Measurements from ENCODE around the gene PLPP7.

DNA sequence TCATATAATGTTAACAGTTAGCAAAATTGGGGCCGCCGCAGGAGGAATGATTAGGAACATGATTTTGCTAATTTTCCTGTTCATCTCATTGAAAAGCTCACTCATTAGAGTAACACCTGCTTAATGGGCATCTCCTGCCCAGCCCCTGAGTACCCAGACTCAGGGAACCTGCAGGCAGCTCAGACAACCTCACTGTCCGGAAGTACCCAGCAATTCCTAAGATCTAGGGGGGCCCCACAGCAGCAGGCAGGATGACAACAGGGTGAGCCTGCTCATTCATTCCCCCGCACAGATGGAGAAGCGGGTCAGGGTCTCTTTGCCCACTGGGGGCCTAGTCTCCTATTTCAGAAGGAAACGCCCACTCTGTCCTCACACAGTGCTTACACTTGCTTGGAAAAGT lies 25.8 kb upstream of the PLPP7 start:
- no peak for TF ChIP-seq POLR2A (IDR thresholded peaks at IDR 0.05)
- TF ChIP-seq, protein P1, sequence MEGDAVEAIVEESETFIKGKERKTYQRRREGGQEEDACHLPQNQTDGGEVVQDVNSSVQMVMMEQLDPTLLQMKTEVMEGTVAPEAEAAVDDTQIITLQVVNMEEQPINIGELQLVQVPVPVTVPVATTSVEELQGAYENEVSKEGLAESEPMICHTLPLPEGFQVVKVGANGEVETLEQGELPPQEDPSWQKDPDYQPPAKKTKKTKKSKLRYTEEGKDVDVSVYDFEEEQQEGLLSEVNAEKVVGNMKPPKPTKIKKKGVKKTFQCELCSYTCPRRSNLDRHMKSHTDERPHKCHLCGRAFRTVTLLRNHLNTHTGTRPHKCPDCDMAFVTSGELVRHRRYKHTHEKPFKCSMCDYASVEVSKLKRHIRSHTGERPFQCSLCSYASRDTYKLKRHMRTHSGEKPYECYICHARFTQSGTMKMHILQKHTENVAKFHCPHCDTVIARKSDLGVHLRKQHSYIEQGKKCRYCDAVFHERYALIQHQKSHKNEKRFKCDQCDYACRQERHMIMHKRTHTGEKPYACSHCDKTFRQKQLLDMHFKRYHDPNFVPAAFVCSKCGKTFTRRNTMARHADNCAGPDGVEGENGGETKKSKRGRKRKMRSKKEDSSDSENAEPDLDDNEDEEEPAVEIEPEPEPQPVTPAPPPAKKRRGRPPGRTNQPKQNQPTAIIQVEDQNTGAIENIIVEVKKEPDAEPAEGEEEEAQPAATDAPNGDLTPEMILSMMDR (IDR thresholded peaks at IDR 0.05), result no peak
